Trophoblast cell (in vitro differentiated cells and primary cell): Measurements from ENCODE around the gene ZNF626. TPM values are rescaled to one million over a fixed set of nuclear protein-coding genes. Genes with fewer than 3 reads are reported as not detected.

Source experiments
- DNase-seq, 2 donors: peaks; one replicate each; pipeline ENCODE4 v3.0.0-alpha.2; 2016
- H2AFZ ChIP-seq: 2 replicates; pipeline ENCODE4 v1.6.1; 2013; ENCODE audit warnings: low read length, moderate library complexity, mild to moderate bottlenecking; ENCODE audit not compliant: insufficient read depth, poor library complexity
- H2AK5ac ChIP-seq: 2 replicates; pipeline ENCODE4 v1.6.1; 2013; ENCODE audit warnings: mild to moderate bottlenecking, low read length
- H2BK120ac ChIP-seq: 2 replicates; pipeline ENCODE4 v1.6.1; 2013; ENCODE audit warnings: low read length, mild to moderate bottlenecking, moderate library complexity; ENCODE audit not compliant: insufficient read depth, poor library complexity
- H2BK12ac ChIP-seq: 2 replicates; pipeline ENCODE4 v1.6.1; 2013; ENCODE audit warnings: mild to moderate bottlenecking, low read length, moderate library complexity
- H2BK5ac ChIP-seq: 2 replicates; pipeline ENCODE4 v1.6.1; 2013; ENCODE audit warnings: low read length, low read depth, moderate library complexity, mild to moderate bottlenecking; ENCODE audit not compliant: poor library complexity
- H3K14ac ChIP-seq: 2 replicates; pipeline ENCODE4 v1.6.1; 2013; ENCODE audit warnings: mild to moderate bottlenecking, low read length
- H3K18ac ChIP-seq: 2 replicates; pipeline ENCODE4 v1.6.1; 2013; ENCODE audit warnings: mild to moderate bottlenecking, low read length
- H3K23ac ChIP-seq: 2 replicates; pipeline ENCODE4 v1.6.1; 2013; ENCODE audit warnings: low read length
- H3K27ac ChIP-seq: 2 replicates; pipeline ENCODE4 v1.5.1; 2013; ENCODE audit warnings: low read depth, mild to moderate bottlenecking, inconsistent platforms, low read length, moderate library complexity
- H3K27me3 ChIP-seq: 2 replicates; pipeline ENCODE4 v1.6.1; 2013; ENCODE audit warnings: inconsistent platforms, mild to moderate bottlenecking, low read length, moderate library complexity; ENCODE audit not compliant: insufficient read depth
- H3K36me3 ChIP-seq, 2 experiments: 1 replicate in 1 of 2; 2 replicates in 1 of 2; pipeline ENCODE4 v1.6.1; 2013; ENCODE audit warnings: low read length in 2 of 2, mild to moderate bottlenecking in 2 of 2, moderate library complexity in 1 of 2; ENCODE audit not compliant: insufficient read depth in 2 of 2, control insufficient read depth in 1 of 2
- H3K4ac ChIP-seq: 2 replicates; pipeline ENCODE4 v1.6.1; 2013; ENCODE audit warnings: low read depth, mild to moderate bottlenecking, low read length, moderate library complexity
- H3K4me1 ChIP-seq, 2 experiments: 1 replicate in 1 of 2; 2 replicates in 1 of 2; pipeline ENCODE4 v1.6.1; 2013; ENCODE audit warnings: low read length in 2 of 2, mild to moderate bottlenecking in 2 of 2, moderate library complexity in 1 of 2; ENCODE audit not compliant: insufficient read depth in 2 of 2, control insufficient read depth in 1 of 2
- H3K4me2 ChIP-seq: 2 replicates; pipeline ENCODE4 v1.6.1; 2013; ENCODE audit warnings: inconsistent platforms, mild to moderate bottlenecking, low read length, moderate library complexity
- H3K4me3 ChIP-seq: 2 replicates; pipeline ENCODE4 v1.5.1; 2013; ENCODE audit warnings: mild to moderate bottlenecking, low read depth, low read length, inconsistent platforms
- H3K79me1 ChIP-seq: one replicate; pipeline ENCODE4 v1.6.1; 2013; ENCODE audit warnings: low read length
- H3K79me2 ChIP-seq: 2 replicates; pipeline ENCODE4 v1.6.1; 2013; ENCODE audit warnings: low read length, mild to moderate bottlenecking; ENCODE audit not compliant: control insufficient read depth, insufficient read depth, poor library complexity
- H3K9ac ChIP-seq: 2 replicates; pipeline ENCODE4 v1.6.1; 2013; ENCODE audit warnings: mild to moderate bottlenecking, low read length
- H3K9me3 ChIP-seq: 2 replicates; pipeline ENCODE4 v1.6.1; 2013; ENCODE audit warnings: low read depth, mild to moderate bottlenecking, control low read depth, inconsistent platforms, low read length; ENCODE audit not compliant: insufficient read depth
- H4K12ac ChIP-seq: 2 replicates; pipeline ENCODE4 v1.6.1; 2013; ENCODE audit warnings: low read depth, mild to moderate bottlenecking, low read length, moderate library complexity
- H4K8ac ChIP-seq: 2 replicates; pipeline ENCODE4 v1.6.1; 2013; ENCODE audit warnings: low read depth, mild to moderate bottlenecking, low read length, moderate library complexity
- H4K91ac ChIP-seq: one replicate; pipeline ENCODE4 v1.6.1; 2013; ENCODE audit warnings: low read depth, mild to moderate bottlenecking, low read length, moderate library complexity
- WGBS: extraction: QIAGEN DNeasy Blood & Tissue Kit; methylation state at CpG from one replicate; pipeline ENCODE4 v1.1.7; 2013; ENCODE audit warnings: missing lambda C conversion rate; ENCODE audit not compliant: insufficient read length, insufficient coverage; ENCODE audit errors: extremely low coverage; 5-methylcytosine and 5-hydroxymethylcytosine counted together
- polyA plus RNA-seq: library from polyadenylated mRNA; stranded (reverse); fragments of 200-250 nt; gene quantifications from 2 replicates; pipeline ENCODE4 v1.2.3, GENCODE V29; 2013

The ZNF626 gene
- polyA plus RNA-seq: 16.0 and 16.1 TPM in 2 replicates

- Histone ChIP-seq H3K9me3 (peaks cover 4% of the 10 kb centered on the region), H3K79me2 (peaks cover 25% of the 10 kb centered on the region), H3K18ac (peak within 1 kb of the TSS; percentile 66), H3K4me2 (peak within 1 kb of the TSS; percentile 85), H2BK5ac (peak within 1 kb of the TSS; percentile 75), H3K4me3 (peak within 1 kb of the TSS; percentile 89), H4K12ac (peak within 1 kb of the TSS; percentile 60), H4K91ac (peak within 1 kb of the TSS; percentile 71), H3K27ac (peak within 1 kb of the TSS; percentile 62), H3K4me1 (peaks cover 17 to 26% of the 10 kb centered on the region in 2 experiments), H3K23ac (peak within 1 kb of the TSS; percentile 77), H3K27me3 (no peaks in the 10 kb centered on the region), H3K36me3 (peaks cover 11% of the 10 kb centered on the region in 2 experiments), H2AFZ (peak within 1 kb of the TSS; percentile 28), H3K9ac (peak within 1 kb of the TSS; percentile 93), H4K8ac (peak within 1 kb of the TSS; percentile 72), H3K14ac (peak within 1 kb of the TSS; percentile 69), H3K79me1 (peaks cover 21% of the 10 kb centered on the region), H3K4ac (peak within 1 kb of the TSS; percentile 78), H2BK12ac (no peak within 1 kb of the TSS), H2AK5ac (peak within 1 kb of the TSS; percentile 14), H2BK120ac (peak within 1 kb of the TSS; percentile 57)
- DNase-seq: peak; percentile 97 to 98
- whole genome bisulfite sequencing: no CpG with 5 or more reads among the region's 25 CpGs
Measured at GRCh38 chr19:20661150-20661819, at the start of gene ZNF626. Gene ZNF626, minus strand, starts transcription at chr19:20661571. Its CDS starts 125 bp downstream, at chr19:20661446.

- Histone ChIP-seq H4K8ac (no peak overlapping the region), H3K18ac (no peak overlapping the region), H2BK5ac (no peak overlapping the region), H3K27ac (no peak overlapping the region), H3K14ac (no peak overlapping the region), H3K9me3 (peaks cover 2% of the 10 kb centered on the region), H3K79me1 (peaks cover 11% of the 10 kb centered on the region), H2AK5ac (no peak overlapping the region), H3K4me3 (no peak overlapping the region), H3K4ac (no peak overlapping the region), H4K12ac (no peak overlapping the region), H4K91ac (no peak overlapping the region), H2BK120ac (no peak overlapping the region), H3K4me2 (no peak overlapping the region), H3K4me1 (peaks cover 8 to 10% of the 10 kb centered on the region in 2 experiments), H3K79me2 (peaks cover 1% of the 10 kb centered on the region), H3K27me3 (no peaks in the 10 kb centered on the region), H2BK12ac (no peak overlapping the region), H3K9ac (no peak overlapping the region), H2AFZ (no peak overlapping the region), H3K36me3 (no peaks in the 10 kb centered on the region), H3K23ac (no peak overlapping the region)
- no peak for DNase-seq
- WGBS: no CpG with 5 or more reads among the region's 9 CpGs
Measured at GRCh38 chr19:20669263-20669662, 7.9 kb upstream of the ZNF626 start.

GRCh38 chr19:20667281-20667680, 5.9 kb upstream of the ZNF626 start:
- no peak overlapping the region for H4K12ac ChIP-seq
- no peak overlapping the region for H3K23ac ChIP-seq
- no peak for DNase-seq
- H2BK5ac ChIP-seq: no peak overlapping the region
- H2BK12ac ChIP-seq: no peak overlapping the region
- no peak overlapping the region for H3K4me2 ChIP-seq
- H3K4me1 ChIP-seq: peaks cover 13 to 18% of the 10 kb centered on the region in 2 experiments
- no peak overlapping the region for H2AFZ ChIP-seq
- H3K79me2 ChIP-seq: peaks cover 1% of the 10 kb centered on the region
- H3K9me3 ChIP-seq: peaks cover 4% of the 10 kb centered on the region
- H3K4me3 ChIP-seq: no peak overlapping the region
- H3K14ac ChIP-seq: no peak overlapping the region
- H4K8ac ChIP-seq: no peak overlapping the region
- WGBS: no CpG with 5 or more reads among the region's 4 CpGs
- no peak overlapping the region for H3K18ac ChIP-seq
- no peak overlapping the region for H2BK120ac ChIP-seq
- H3K9ac ChIP-seq: no peak overlapping the region
- peaks cover 16% of the 10 kb centered on the region for H3K79me1 ChIP-seq
- no peak overlapping the region for H3K4ac ChIP-seq
- H4K91ac ChIP-seq: no peak overlapping the region
- H2AK5ac ChIP-seq: no peak overlapping the region
- no peaks in the 10 kb centered on the region for H3K36me3 ChIP-seq
- H3K27me3 ChIP-seq: no peaks in the 10 kb centered on the region
- H3K27ac ChIP-seq: no peak overlapping the region

- peak overlapping the region; percentile 41 for H3K14ac ChIP-seq
- peaks cover 4% of the 10 kb centered on the region for H3K9me3 ChIP-seq
- peak overlapping the region; percentile 50 for H2BK5ac ChIP-seq
- no peak overlapping the region for H3K23ac ChIP-seq
- H3K4me2 ChIP-seq: peak overlapping the region; percentile 22
- peaks cover 9% of the 10 kb centered on the region for H3K79me2 ChIP-seq
- no peaks in the 10 kb centered on the region for H3K27me3 ChIP-seq
- H2AFZ ChIP-seq: peak overlapping the region; percentile 32
- peak overlapping the region; percentile 44 for H4K8ac ChIP-seq
- peak overlapping the region; percentile 92 for H3K27ac ChIP-seq
- peak overlapping the region; percentile 4 for H3K4me3 ChIP-seq
- H3K4me1 ChIP-seq: peaks cover 13 to 20% of the 10 kb centered on the region in 2 experiments
- H4K91ac ChIP-seq: peak overlapping the region; percentile 82
- no CpG with 5 or more reads among the region's 22 CpGs for WGBS
- H3K9ac ChIP-seq: no peak overlapping the region
- DNase-seq: peak; percentile 25 to 55
- H2BK12ac ChIP-seq: peak overlapping the region; percentile 34
- peak overlapping the region; percentile 5 for H4K12ac ChIP-seq
- H3K36me3 ChIP-seq: no peaks in the 10 kb centered on the region
- peak overlapping the region; percentile 44 for H2AK5ac ChIP-seq
- H3K18ac ChIP-seq: peak overlapping the region; percentile 44
- peaks cover 21% of the 10 kb centered on the region for H3K79me1 ChIP-seq
- H3K4ac ChIP-seq: peak overlapping the region; percentile 20
- H2BK120ac ChIP-seq: peak overlapping the region; percentile 24
Measured at GRCh38 chr19:20664901-20665781, 3.8 kb upstream of the ZNF626 start.
